SK-N-SH (cell line): ENCODE measurements around the gene PPHLN1. TPM values are rescaled to one million over a fixed set of nuclear protein-coding genes. Genes with fewer than 3 reads are reported as not detected.

ENCODE experiments used
- CTCF ChIA-PET: fragments of 300-600, 350-600 bp; formaldehyde crosslinking; extraction: SDS; loops from one replicate; lab custom pipeline; 2021; lab: Yijun Ruan, JAX
- POLR2A ChIA-PET: fragments of 350-600 bp; sonication (Branson Sonifier 250); formaldehyde crosslinking; extraction: SDS; loops from one replicate; lab custom pipeline; 2020; ENCODE audit warnings: antibody characterized with exemption, inconsistent platforms; lab: Yijun Ruan, JAX
- DNase-seq: peaks from one replicate; pipeline ENCODE4 v3.0.0; 2012
- H2AFZ ChIP-seq: fragments of 200-600 bp; sonication (generic); 2 replicates; pipeline ENCODE4 v1.8.1; 2016; ENCODE audit warnings: antibody characterized with exemption, mild to moderate bottlenecking, low read depth
- H3F3A ChIP-seq: fragments of 200-600 bp; sonication (generic); replicated peaks from 2 replicates; pipeline ENCODE3; 2016; ENCODE audit warnings: antibody characterized with exemption, mild to moderate bottlenecking; ENCODE audit not compliant: insufficient read depth
- H3K27ac ChIP-seq, 2 experiments: fragments of 200-500 bp in 1 of 2; fragments of 200-600 bp in 1 of 2; sonication (Bioruptor generic) in 1 of 2; sonication (generic), shearing (Covaris generic) in 1 of 2; 2 replicates each; pipeline versions ENCODE4 v1.5.1 to v1.6.1; 2014 to 2016; ENCODE audit warnings: low read depth in 2 of 2, inconsistent platforms in 1 of 2, low read length in 1 of 2, mild to moderate bottlenecking in 1 of 2, mixed read lengths in 1 of 2
- H3K27me3 ChIP-seq: fragments of 200-600 bp; sonication (generic), shearing (Covaris generic); 2 replicates; pipeline ENCODE4 v1.6.1; 2016; ENCODE audit warnings: mixed run types; ENCODE audit not compliant: insufficient read depth
- H3K36me3 ChIP-seq, 2 experiments: fragments of 200-500 bp in 1 of 2; fragments of 200-600 bp in 1 of 2; sonication (Bioruptor generic) in 1 of 2; sonication (generic) in 1 of 2; replicated peaks in 1 of 2; 2 replicates each; pipeline versions ENCODE3 to v1.5.1; 2014 to 2016; ENCODE audit warnings: low read length in 1 of 2, mild to moderate bottlenecking in 1 of 2; ENCODE audit not compliant: insufficient read depth in 2 of 2, control insufficient read depth in 1 of 2
- H3K4me1 ChIP-seq, 2 experiments: fragments of 200-500 bp in 1 of 2; fragments of 200-600 bp in 1 of 2; sonication (Bioruptor generic) in 1 of 2; sonication (generic), shearing (Covaris generic) in 1 of 2; 2 replicates each; pipeline versions ENCODE4 v1.5.1 to v1.6.1; 2014 to 2016; ENCODE audit warnings: low read depth in 1 of 2, low read length in 1 of 2, mixed run types in 1 of 2; ENCODE audit not compliant: insufficient read depth in 2 of 2, control insufficient read depth in 1 of 2
- H3K4me2 ChIP-seq: fragments of 200-600 bp; sonication (generic), shearing (Covaris generic); 2 replicates; pipeline ENCODE4 v1.6.1; 2017; ENCODE audit warnings: mixed run types
- H3K4me3 ChIP-seq, 2 experiments: fragments of 200-500 bp in 1 of 2; fragments of 200-600 bp in 1 of 2; sonication (Bioruptor generic) in 1 of 2; sonication (generic), shearing (Covaris generic) in 1 of 2; 2 replicates each; pipeline versions ENCODE4 v1.5.1 to v1.8.1; 2014 to 2016; ENCODE audit warnings: low read depth in 2 of 2, inconsistent platforms in 1 of 2, low read length in 1 of 2, mild to moderate bottlenecking in 1 of 2, mixed read lengths in 1 of 2, moderate library complexity in 1 of 2
- H3K79me2 ChIP-seq: fragments of 200-600 bp; sonication (generic); 2 replicates; pipeline ENCODE4 v1.8.1; 2017; ENCODE audit warnings: mild to moderate bottlenecking; ENCODE audit not compliant: insufficient read depth
- H3K9ac ChIP-seq: fragments of 200-600 bp; sonication (generic); 2 replicates; pipeline ENCODE4 v1.6.1; 2017; ENCODE audit warnings: mixed run types
- H3K9me2 ChIP-seq: fragments of 200-600 bp; sonication (generic); 2 replicates; pipeline ENCODE4 v1.6.1; 2017; ENCODE audit warnings: mixed run types
- H3K9me3 ChIP-seq: fragments of 200-600 bp; sonication (generic); 2 replicates; pipeline ENCODE4 v1.6.1; 2017; ENCODE audit warnings: mixed run types, mild to moderate bottlenecking, moderate library complexity
- H4K20me1 ChIP-seq: fragments of 200-600 bp; sonication (generic); 2 replicates; pipeline ENCODE4 v1.6.1; 2017; ENCODE audit warnings: mild to moderate bottlenecking, mixed run types; ENCODE audit not compliant: insufficient read depth
- CHD2 ChIP-seq: fragments of 150-350 bp; IDR thresholded peaks from 2 replicates; pipeline ENCODE4 v1.6.1; 2018; ENCODE audit warnings: low read length; ENCODE audit not compliant: partially characterized antibody
- FOSL2 ChIP-seq: IDR thresholded peaks from 2 replicates; pipeline ENCODE4 v1.4.0; 2012; ENCODE audit warnings: low read depth, mild to moderate bottlenecking, moderate library complexity, borderline replicate concordance
- MEF2A ChIP-seq: IDR thresholded peaks from 2 replicates; pipeline ENCODE4 v1.4.0; 2012; ENCODE audit warnings: low read depth, borderline replicate concordance
- NFIC ChIP-seq: IDR thresholded peaks from 2 replicates; pipeline ENCODE4 v1.4.0; 2012; ENCODE audit warnings: borderline replicate concordance
- NRF1 ChIP-seq: IDR thresholded peaks from 2 replicates; pipeline ENCODE4 v1.6.1; 2012; ENCODE audit warnings: low read depth, mild to moderate bottlenecking, low read length
- POLR2AphosphoS5 ChIP-seq: IDR thresholded peaks from 2 replicates; pipeline ENCODE4 v1.6.1; 2012; ENCODE audit warnings: low read depth, low read length
- RAD21 ChIP-seq: IDR thresholded peaks from 2 replicates; pipeline ENCODE4 v1.6.1; 2012; ENCODE audit warnings: mild to moderate bottlenecking, low read length
- RCOR1 ChIP-seq: fragments of 150-350 bp; IDR thresholded peaks from 2 replicates; pipeline ENCODE4 v1.6.1; 2017; ENCODE audit warnings: antibody characterized with exemption, low read length
- RFX5 ChIP-seq: IDR thresholded peaks from 2 replicates; pipeline ENCODE4 v1.6.1; 2012; ENCODE audit warnings: mild to moderate bottlenecking, improper control_type of control experiment, low read length
- SIN3A ChIP-seq: IDR thresholded peaks from 2 replicates; pipeline ENCODE4 v1.6.1; 2012; ENCODE audit warnings: low read depth, mild to moderate bottlenecking, low read length, moderate library complexity, borderline replicate concordance
- TCF12 ChIP-seq: IDR thresholded peaks from 2 replicates; pipeline ENCODE4 v1.4.0; 2012
- TEAD4 ChIP-seq: IDR thresholded peaks from 2 replicates; pipeline ENCODE4 v1.4.0; 2012; ENCODE audit warnings: mild to moderate bottlenecking, borderline replicate concordance; ENCODE audit not compliant: insufficient read depth
- YY1 ChIP-seq: IDR thresholded peaks from 2 replicates; pipeline ENCODE4 v1.4.0; 2012; ENCODE audit warnings: low read depth, mild to moderate bottlenecking
- whole genome bisulfite sequencing: methylation state at CpG from one replicate; pipeline ENCODE4 v1.1.6; 2017; ENCODE audit warnings: low lambda C conversion rate; 5-methylcytosine and 5-hydroxymethylcytosine counted together
- polyA plus RNA-seq, 3 experiments: library from polyadenylated mRNA; depleted of rRNA; stranded (reverse); fragments of >200 nt; gene quantifications; 2 replicates each; pipeline ENCODE4 v1.2.3, GENCODE V29; 2012
- TF ChIP-seq, protein P1 (sequence below): fragments of 200-600 bp; sonication (generic); IDR thresholded peaks from 2 replicates; pipeline ENCODE4 v1.6.1; 2017; ENCODE audit warnings: antibody characterized with exemption, mild to moderate bottlenecking, moderate library complexity
- TF ChIP-seq, protein P2 (sequence below): IDR thresholded peaks from 2 replicates; pipeline ENCODE4 v1.6.1; 2012; ENCODE audit warnings: mild to moderate bottlenecking, low read depth, low read length, moderate library complexity
- TF ChIP-seq, protein P3 (sequence below): IDR thresholded peaks from 2 replicates; pipeline ENCODE4 v1.4.0; 2012; ENCODE audit warnings: low read depth
- TF ChIP-seq, protein P4 (sequence below): IDR thresholded peaks from 2 replicates; pipeline ENCODE4 v1.4.0; 2012; ENCODE audit warnings: low read depth, borderline replicate concordance

The PPHLN1 gene
- polyA plus RNA-seq, 1 of the 3 experiments (the other 2 are of a cell fraction): 55.4 TPM

DNA sequence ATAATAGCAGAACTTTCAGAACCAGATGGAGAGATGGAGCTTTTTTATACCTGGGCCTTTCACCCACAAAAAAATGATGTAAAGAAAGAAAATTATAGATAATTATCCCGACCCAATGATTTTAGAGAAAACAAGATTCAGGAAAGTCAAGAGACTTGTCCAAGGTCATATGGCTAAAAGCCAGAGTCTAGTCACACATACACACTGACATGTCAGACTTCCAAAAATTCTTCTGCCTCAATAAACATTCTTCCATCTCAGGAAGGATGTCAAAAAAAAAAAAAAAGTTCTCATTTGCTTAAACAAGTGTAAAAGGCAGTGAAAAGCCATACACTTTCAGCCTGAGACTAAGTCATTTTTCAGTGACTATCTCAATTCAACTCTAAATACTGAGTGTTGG, 147.6 kb downstream of the PPHLN1 start:
- 69% methylated on average over 1 of the region's 1 CpG for WGBS
- H2AFZ ChIP-seq: no peak overlapping the region
- DNase-seq: no peak
- no peak overlapping the region for H3K4me2 ChIP-seq
- H3K4me3 ChIP-seq: no peak overlapping the region
- TF ChIP-seq CHD2: no peak
- no peak for TF ChIP-seq POLR2AphosphoS5
- TF ChIP-seq, protein P1, sequence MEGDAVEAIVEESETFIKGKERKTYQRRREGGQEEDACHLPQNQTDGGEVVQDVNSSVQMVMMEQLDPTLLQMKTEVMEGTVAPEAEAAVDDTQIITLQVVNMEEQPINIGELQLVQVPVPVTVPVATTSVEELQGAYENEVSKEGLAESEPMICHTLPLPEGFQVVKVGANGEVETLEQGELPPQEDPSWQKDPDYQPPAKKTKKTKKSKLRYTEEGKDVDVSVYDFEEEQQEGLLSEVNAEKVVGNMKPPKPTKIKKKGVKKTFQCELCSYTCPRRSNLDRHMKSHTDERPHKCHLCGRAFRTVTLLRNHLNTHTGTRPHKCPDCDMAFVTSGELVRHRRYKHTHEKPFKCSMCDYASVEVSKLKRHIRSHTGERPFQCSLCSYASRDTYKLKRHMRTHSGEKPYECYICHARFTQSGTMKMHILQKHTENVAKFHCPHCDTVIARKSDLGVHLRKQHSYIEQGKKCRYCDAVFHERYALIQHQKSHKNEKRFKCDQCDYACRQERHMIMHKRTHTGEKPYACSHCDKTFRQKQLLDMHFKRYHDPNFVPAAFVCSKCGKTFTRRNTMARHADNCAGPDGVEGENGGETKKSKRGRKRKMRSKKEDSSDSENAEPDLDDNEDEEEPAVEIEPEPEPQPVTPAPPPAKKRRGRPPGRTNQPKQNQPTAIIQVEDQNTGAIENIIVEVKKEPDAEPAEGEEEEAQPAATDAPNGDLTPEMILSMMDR: no peak
- TF ChIP-seq, protein P2, sequence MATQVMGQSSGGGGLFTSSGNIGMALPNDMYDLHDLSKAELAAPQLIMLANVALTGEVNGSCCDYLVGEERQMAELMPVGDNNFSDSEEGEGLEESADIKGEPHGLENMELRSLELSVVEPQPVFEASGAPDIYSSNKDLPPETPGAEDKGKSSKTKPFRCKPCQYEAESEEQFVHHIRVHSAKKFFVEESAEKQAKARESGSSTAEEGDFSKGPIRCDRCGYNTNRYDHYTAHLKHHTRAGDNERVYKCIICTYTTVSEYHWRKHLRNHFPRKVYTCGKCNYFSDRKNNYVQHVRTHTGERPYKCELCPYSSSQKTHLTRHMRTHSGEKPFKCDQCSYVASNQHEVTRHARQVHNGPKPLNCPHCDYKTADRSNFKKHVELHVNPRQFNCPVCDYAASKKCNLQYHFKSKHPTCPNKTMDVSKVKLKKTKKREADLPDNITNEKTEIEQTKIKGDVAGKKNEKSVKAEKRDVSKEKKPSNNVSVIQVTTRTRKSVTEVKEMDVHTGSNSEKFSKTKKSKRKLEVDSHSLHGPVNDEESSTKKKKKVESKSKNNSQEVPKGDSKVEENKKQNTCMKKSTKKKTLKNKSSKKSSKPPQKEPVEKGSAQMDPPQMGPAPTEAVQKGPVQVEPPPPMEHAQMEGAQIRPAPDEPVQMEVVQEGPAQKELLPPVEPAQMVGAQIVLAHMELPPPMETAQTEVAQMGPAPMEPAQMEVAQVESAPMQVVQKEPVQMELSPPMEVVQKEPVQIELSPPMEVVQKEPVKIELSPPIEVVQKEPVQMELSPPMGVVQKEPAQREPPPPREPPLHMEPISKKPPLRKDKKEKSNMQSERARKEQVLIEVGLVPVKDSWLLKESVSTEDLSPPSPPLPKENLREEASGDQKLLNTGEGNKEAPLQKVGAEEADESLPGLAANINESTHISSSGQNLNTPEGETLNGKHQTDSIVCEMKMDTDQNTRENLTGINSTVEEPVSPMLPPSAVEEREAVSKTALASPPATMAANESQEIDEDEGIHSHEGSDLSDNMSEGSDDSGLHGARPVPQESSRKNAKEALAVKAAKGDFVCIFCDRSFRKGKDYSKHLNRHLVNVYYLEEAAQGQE: no peak
- TF ChIP-seq RCOR1: no peak
- no peak for TF ChIP-seq RAD21
- TF ChIP-seq, protein P3, sequence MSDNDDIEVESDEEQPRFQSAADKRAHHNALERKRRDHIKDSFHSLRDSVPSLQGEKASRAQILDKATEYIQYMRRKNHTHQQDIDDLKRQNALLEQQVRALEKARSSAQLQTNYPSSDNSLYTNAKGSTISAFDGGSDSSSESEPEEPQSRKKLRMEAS: no peak
- no peak for TF ChIP-seq RFX5
- TF ChIP-seq, protein P4, sequence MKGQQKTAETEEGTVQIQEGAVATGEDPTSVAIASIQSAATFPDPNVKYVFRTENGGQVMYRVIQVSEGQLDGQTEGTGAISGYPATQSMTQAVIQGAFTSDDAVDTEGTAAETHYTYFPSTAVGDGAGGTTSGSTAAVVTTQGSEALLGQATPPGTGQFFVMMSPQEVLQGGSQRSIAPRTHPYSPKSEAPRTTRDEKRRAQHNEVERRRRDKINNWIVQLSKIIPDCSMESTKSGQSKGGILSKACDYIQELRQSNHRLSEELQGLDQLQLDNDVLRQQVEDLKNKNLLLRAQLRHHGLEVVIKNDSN: no peak
- no peaks in the 10 kb centered on the region for H3K27me3 ChIP-seq
- H4K20me1 ChIP-seq: no peaks in the 10 kb centered on the region
- ChIA-PET CTCF (interaction anchor here (1.6 to 7.8 kb wide), 2 partner anchors 9 to 109 kb away, joined by 4 to 41 read pairs; no protein-coding TSS in a partner anchor), POLR2A (interaction anchor here (0.8 kb wide), 1 partner anchor 101 kb away, joined by 3 read pairs; no protein-coding TSS in a partner anchor)
- no peaks in the 10 kb centered on the region for H3F3A ChIP-seq
- no peaks in the 10 kb centered on the region for H3K9me2 ChIP-seq
- peaks cover 0 to 6% of the 10 kb centered on the region in 2 experiments; a peak in 2 of 4 replicates for H3K4me1 ChIP-seq
- H3K9me3 ChIP-seq: no peaks in the 10 kb centered on the region
- H3K9ac ChIP-seq: no peak overlapping the region
- H3K27ac ChIP-seq: no peak overlapping the region
- no peaks in the 10 kb centered on the region for H3K36me3 ChIP-seq
- H3K79me2 ChIP-seq: no peaks in the 10 kb centered on the region

DNA sequence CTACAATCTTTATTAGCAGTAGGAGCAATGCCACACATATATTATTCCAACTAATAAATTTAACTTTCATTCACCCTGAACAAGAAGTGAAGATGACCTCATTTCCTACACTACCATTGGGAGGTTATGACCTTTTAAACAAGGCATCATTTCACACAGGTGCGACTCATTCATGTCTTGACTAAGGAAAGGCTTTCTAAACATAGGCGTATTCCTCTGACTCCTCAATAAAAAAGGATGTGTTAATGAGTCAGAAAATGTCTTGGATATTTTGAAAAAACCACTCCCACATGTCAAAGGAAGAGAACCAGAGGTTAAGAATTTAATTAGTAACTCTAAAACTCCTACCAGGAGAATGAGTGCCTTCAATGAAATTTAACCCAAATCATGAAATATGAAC, 148.4 kb downstream of the PPHLN1 start:
- H3K9me2 ChIP-seq: no peaks in the 10 kb centered on the region
- no peak for DNase-seq
- no peaks in the 10 kb centered on the region for H3K79me2 ChIP-seq
- ChIA-PET POLR2A (interaction anchor here (0.8 kb wide), 1 partner anchor 101 kb away, joined by 3 read pairs; no protein-coding TSS in a partner anchor), CTCF (interaction anchor here (7.8 kb wide), 1 partner anchor 8 kb away, joined by 41 read pairs; no protein-coding TSS in a partner anchor)
- H3K4me2 ChIP-seq: no peak overlapping the region
- H3K9ac ChIP-seq: no peak overlapping the region
- H3K27ac ChIP-seq: no peak overlapping the region
- no peaks in the 10 kb centered on the region for H3K9me3 ChIP-seq
- no peak overlapping the region for H3K4me3 ChIP-seq
- WGBS: 56% methylated on average over 2 of the region's 2 CpGs
- H3K4me1 ChIP-seq: no peaks in the 10 kb centered on the region; a peak in 2 of 4 replicates
- no peak overlapping the region for H2AFZ ChIP-seq
- H3F3A ChIP-seq: no peaks in the 10 kb centered on the region
- no peaks in the 10 kb centered on the region for H3K36me3 ChIP-seq
- no peaks in the 10 kb centered on the region for H4K20me1 ChIP-seq
- no peaks in the 10 kb centered on the region for H3K27me3 ChIP-seq
- no peak for TF ChIP-seq NRF1
- TF ChIP-seq RAD21: no peak
- no peak for TF ChIP-seq MEF2A
- TF ChIP-seq NFIC: no peak
- peak; percentile 16; the same call in 1 of the 2 replicates for TF ChIP-seq TCF12
- no peak for TF ChIP-seq CHD2
- no peak for TF ChIP-seq YY1
- no peak for TF ChIP-seq SIN3A
- TF ChIP-seq, protein P2: no peak
- TF ChIP-seq FOSL2: peak; percentile 31; the same call in 1 of the 2 replicates
- no peak for TF ChIP-seq TEAD4
